NCI-H1105 treated with DMSO at 0.1 percent for 48 hours (cell line): Measurements from ENCODE around the gene SRM.
"Not testable (repeated sequence)": the region's sequence is repeated elsewhere in the genome, so short reads cannot be mapped to it uniquely, and the experiment has no call there.

Experiments
- DNase-seq: peaks from one replicate; lab custom pipeline; 2025; lab: John Stamatoyannopoulos, UW

Gene SRM

DNA sequence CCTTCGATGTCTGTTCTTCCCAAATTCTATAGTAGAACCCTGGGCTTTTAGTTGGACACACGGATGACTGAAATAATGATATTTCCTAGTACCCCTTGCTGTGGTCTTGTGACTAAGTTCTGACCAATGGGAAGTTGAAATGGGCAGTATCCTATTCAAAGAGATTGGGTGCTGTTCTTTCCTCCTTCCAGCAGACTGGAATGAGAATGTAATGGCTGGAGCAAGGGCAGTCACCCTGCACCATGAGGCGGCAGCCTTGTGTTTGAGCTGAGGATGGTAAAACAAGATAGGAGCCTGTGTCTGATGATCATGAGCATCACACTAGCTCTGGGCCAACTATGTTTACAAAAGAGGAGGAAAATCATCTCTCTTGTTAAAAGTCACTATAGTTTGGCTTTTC lies 5.1 kb upstream of the SRM start:
- DNase-seq: no peak

DNA sequence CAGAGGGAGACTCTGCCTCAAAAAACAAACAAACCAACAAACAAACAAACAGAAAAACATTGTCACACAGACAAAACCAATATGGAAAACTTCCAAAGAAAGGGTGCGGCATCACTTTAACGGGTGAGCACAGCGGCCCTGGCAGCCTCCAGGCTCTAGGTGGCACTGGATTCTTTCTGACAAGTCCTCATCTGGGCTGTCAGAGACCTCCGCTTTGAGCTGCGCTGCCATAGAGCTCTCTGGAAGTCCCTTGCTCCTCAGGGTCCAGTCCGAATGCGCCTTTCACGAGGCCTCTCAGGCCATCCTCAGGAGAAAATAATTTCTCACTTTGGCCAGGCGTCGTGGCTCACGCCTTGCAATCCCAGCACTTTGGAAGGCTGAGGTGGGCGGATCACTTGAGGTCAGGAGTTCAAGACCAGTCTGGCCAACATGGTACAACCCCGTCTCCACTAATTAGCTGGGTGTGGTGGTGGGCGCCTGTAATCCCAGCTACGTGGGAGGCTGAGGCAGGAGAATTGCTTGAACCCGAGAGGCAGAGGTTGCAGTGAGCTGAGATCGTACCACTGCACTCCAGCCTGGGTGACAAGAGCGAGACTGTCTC lies 4.2 kb upstream of the SRM start:
- DNase-seq: not testable (repeated sequence)

DNA sequence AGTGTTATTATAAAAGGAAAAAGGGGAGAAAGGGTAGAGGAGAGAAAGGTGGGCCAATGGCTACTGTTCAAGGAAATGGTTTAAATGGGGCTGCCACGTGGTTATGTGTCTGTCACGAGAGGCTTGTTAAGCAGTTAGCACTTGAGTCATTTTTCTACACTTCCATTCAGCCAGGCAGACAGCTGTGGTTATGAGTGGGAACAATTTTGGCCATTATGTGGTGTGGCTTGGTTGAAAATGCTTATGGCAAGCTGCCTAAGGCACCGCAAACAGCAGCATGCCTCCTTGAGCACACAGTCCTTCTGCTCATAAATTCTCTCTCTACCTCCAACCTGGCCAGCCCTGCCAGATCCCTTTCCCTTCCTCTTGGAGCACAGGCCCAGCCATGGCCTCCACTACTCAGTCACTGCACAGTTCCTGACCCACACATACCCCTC lies 3.2 kb upstream of the SRM start:
- peak; percentile 74 for DNase-seq

DNA sequence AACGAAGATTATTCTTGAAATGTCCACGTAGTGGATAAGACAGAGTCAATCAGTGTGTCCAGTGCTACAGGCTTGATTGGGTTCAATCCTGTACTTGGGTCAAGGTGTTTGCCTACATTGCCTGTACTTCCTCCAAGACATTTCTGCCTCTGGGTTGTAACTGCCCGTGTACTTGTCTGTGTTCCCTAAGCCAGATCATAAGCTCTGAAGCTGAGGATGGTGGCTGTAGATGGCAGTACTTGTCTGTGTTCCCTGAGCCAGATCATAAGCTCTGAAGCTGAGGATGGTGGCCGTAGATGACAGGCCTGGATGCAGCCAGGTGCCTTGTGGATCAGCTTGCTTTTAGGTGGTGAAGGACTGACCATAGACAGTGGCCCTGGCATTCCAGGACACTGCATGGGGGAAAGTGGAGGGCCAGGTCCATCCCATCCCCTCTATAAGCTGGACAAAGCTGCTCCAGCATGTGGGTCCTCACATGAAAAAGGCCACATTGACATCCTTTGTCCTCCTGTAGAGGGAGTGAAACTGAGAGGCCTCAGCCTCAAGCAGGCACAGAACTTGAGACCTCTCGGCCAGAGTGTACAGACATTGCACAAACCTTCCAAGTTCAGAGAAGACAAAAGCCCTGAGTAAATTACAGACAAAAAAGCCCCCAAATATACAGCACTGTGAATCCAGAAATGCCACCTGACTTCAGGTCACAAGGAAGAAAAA lies 2.0 kb upstream of the SRM start:
- no peak for DNase-seq

DNA sequence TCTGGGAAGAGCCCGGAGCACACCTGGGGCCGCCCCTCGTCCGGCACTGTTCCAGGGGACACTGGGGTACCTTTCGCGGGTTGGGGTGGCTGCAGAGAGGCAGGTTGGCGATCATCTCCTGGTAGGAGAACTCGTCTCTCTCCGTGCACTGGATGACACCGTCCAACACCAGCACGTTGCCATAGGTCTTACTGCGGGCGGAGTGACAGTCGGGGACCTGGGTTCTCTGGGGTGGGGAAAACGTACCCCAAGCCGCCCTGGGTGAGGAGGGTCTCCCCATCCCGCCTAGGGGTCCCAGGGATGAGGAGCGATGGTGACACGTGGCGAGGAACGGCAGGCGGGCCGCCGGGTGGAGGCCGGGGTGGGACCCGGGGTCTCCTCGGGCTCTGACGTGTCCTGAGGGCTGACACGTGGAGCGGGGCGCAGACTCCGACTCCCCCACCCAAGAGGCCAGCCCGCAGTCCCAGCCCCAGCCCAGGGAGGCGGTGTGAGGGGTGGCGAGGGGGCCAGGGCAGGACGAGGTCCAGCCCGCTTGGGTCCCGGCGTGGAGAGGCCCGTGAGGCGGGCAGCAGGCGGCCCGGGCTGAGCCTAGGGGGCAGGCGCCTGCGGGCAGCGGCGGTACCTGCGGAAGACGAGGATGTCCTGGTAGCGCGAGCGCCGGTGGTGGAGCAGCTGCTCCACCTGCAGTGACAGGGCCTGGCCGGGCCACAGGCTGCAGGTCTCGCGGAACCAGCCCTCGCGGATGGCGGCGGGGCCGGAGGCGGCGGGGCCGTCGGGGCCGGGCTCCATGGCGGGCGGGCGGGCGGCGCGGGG lies 457 bp downstream of the SRM start:
- peak; percentile 61 for DNase-seq

DNA sequence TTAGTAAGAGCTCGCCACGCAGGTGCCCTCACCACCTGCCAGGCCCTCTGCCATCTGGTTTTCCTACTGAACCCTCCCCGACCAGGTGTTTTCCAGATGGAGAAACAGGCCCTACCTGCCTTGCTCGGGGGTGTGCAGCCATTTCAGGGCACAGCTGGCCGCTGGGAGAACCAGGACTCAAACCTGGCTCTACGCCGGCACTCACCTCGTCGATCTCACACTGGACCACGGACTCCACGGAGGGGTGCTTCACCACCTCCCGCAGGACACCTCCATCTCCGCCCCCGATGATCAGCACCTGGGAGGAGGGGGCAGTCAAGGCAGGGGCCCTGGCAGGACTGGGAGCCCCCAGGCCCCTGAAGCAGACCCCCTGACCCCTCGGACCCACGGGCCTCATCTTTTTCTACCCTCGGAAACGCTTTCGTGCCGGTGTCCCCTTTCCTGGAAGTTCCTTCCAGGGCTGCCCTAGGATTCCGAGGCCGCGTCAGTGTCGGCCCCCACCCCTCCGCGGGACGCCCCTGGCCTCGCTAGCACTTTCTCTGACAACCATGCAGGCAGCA lies 1.1 kb downstream of the SRM start:
- DNase-seq: peak; percentile 86

DNA sequence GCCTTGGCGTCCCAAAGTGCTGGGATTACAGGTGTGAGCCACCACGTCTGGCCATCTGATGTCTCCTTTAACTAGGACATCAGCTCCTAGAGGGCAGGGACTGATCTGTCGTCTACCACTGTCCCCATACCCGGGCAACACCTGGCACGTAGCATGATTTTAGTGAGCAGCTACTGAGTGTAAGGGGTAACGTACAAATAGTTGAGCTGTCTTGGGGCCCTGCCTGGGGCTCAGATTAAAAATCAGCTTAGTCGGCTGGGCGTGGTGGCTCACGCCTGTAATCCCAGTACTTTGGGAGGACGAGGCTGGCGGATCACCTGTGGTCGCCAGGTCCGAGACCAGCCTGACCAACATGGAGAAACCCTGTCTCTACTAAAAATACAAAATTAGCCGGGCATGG lies 1.8 kb downstream of the SRM start:
- DNase-seq: no peak

DNA sequence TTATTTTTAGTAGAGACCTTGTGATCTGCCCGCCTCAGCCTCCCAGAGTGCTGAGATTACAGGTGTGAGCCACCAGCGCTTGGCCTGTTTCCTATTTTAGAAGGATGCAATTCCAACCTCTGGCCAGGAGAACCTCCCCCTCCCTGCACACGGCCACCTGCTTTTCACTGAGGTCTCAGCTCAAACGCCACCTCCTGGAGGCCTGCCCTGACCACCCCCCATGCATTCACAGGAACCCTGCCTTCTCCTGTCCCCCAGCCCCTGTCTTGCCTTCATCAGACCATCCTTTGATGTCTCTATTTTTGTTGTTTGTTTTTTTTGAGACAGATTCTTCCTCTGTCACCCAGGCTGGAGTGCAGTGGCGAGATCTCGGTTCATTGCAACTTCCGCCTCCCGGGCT lies 2.3 kb downstream of the SRM start:
- DNase-seq: no peak

DNA sequence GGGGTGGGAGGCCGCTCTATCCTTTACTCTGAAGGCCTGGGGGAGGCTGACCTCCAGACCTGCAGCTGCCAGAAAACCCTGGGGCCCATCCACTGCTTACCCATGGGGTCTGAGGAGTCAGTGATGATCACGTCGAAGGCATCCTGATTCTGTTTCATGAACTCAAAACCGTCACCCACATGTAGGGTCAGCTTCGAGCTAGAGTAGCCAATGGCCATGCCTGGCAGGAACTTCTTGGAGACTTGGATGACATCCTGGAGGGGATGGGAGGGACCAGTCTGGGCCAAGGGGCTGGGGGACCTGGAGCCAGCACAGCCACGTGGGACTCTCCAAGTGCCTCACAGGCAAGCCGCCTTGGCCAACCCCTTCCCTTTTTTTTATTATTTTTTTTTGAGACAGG lies 3.3 kb downstream of the SRM start:
- no peak for DNase-seq

DNA sequence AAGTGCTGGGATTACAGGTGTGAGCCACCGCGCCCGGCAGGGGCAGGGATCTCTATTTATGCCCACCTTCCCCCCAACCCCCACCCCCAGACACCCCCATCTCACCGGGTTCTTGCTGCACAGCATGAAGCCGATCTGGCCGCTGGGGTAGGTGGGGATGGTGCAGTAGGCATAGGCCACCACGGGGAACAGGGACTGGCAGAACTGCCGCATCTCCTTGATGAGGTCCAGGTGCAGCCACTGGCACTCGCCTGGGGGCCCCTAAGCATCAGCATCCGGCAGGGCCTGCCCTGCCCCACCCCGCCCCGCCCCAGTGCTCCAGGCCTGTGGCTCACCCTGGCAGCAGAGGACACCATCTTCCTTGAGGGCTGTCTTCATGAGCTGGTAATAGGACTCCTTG lies 4.1 kb downstream of the SRM start:
- no peak for DNase-seq

DNA sequence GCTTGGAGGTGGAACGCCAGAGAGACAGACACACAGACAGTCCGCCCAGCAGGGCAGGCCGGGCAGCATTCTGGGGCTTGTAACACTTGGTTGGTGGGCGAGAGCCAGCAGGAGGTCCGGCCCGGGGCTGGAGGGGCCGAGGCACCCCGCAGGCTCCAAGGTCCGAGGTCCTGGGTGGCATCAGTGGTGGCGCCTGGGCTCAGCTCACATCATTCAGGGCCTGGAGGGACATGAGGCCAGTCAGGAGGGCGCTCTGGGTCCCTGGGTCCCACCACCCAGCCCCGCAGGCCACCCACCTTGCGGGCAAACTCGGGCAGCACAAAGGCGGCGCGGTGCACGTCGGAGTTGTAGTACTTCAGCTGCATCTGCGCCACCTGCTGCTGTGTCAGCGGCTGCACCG lies 5.2 kb downstream of the SRM start:
- DNase-seq: no peak

DNA sequence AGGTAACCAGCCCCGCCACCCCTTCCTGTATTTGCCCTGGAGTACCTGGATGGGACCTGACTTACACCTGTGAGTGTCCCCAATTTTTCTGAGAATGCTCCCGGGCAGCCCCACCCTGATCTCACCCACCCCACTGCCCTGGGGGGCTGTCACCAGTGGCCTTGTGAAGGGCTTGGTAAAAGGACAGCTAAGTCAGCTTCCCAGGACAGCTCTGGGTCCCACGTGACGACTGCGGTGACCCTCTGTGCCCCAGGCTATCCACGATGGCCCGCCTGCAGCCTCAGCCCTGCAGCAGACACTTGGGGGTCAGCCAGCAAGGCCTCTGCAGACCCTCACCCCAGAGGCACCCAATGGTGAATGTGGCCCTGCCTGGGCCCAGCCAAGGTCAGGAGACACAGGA lies 5.6 kb downstream of the SRM start:
- DNase-seq: no peak

DNA sequence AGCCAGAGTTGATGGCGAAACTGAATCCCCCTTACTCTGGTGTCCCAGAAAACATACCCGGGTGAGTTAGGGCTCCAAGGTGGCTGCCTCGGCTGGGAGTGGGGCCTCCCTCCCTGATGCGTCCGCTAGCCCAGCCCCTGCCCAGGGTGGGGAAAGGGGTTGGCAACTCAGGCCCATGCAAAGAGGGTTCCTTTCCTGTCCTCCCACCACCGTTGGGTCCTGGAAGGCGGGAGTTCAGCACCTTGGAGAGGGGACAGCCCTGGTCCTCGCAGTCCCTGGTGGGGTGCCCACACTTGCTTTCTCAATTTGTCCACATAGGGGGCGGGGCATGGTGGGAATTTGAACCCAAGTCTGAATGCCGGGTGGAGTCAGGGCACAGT lies 6.1 kb downstream of the SRM start:
- DNase-seq: no peak

DNA sequence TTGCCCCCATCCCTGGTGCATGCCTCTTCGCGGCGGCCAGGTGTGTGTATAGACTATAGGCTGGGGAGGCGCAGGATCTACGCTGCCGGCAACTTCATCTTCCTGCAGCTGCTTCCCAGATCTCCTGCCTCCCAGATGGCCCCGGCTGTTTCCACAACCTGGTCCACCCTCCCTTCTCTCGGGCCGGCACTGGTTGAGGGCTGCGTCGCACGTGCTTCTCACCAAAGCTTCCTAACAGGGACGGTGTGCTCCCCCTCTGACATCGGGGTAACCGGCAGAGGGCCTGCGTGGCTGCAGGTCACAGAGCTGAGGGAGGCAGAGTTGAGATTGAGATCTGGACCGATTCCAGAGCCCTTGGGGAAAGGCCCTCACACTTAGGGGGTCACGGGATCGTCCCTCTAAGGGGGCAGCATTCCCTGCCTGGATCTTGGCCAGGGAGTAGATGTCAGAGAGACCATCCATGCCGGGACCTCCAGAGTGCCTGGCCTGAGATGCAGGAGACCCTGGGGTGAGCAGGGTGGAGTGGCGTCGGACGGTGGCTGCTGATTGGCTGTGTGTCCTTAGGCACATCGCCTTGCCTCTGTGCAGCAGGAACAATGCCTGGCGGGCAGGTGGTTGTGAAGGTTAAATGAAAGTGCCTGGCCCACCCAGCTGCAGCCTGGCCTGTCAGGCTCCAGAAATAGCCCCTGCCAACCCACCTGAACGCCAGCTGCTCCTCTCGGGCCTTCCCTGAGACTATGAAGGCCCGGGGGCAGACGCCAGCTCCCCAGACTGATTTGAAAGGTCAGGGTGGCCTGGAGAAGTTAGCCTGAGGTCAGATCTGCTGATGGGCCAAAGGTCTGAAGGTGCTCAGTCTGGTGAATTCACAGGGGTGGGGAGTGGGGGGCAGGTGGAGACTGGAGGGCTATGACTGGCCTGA lies 6.7 kb downstream of the SRM start:
- DNase-seq: peak; percentile 88

DNA sequence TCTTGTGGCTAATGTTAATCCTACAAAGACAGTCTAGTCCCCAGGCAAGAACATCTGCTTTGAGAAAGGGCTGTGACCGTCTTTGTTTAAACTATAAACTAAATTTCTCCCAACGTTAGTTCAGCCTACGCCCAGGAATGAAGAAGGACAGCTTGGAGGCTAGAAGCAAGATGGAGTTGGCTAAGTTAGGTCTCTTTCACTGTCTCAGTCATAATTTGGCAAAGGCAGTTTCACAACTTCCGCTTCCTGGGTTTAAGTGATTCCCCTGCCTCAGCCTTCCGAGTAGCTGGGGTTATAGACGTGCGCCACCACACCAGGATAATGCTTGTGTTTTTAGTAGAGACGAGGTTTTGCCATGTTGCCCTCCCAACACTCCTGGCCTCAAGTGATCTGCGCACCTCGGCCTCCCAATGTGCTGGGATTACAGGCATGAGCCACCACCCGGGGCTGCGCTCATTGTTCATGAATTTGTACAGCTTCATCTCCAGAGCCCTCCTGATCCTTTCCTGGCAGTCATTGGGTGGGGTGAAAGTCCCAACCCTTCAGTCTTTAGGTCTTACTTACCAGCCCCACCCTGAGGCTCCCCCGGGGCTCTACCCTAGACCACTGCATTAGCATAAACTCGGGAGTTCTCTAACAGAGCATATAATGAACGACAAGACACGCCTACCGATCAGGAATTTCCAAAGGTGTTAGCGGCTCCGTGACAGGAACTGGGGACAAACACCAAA lies 7.9 kb downstream of the SRM start:
- no peak for DNase-seq

DNA sequence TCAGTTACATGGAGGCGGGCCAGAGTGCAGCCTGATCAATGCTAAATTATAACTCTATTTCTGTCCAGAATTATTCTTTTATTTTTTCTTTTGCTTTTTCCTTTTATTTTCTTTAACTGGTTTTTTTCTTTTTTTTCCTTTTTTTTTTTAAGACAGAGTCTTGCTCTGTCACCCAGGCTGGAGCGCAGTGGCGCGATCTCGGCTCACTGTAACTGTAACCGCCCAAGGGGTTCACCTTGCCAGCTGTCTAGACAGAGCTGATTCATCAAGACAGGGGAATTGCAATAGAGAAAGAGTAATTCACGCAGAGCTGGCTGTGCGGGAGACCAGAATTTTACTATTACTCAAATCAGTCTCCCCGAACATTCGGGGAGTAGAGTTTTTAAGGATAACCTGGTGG lies 8.7 kb downstream of the SRM start:
- DNase-seq: not testable (repeated sequence)

DNA sequence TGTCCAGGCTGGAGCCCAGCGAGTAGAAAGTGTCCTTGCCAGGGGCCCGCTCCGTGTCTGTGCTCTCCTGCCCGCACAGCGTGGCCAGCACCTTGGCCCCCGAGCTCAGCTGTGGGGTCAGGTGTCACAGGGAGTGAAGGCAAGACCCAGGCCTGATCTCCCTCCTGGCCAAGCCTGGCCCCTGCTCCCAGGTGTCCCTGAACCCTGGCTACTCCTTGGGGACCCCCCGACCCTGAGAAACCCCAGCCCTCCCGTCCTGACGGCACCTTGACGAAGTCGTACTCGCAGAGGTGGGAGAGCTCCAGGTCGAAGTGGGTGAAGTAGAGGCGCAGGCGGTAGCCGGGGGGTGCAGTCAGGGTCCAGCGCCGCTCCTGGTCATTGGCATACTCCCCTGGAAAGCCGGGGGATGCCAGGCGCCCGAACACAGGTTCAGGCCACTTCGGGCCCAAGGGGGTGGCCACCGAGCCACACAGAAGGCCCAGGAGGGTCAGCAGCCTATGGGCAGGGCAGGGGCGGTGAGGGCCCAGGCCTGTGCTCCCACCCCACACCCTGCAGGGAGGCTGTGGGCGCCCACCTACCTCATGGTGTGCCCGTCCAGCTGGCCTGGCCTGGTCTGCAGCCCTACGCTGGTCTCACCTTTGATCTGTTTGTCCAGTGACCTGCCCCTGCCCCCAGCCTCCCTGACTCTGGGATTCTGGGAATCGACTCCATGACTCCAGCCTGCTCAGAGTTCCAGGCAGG lies 13.0 kb downstream of the SRM start, which contains the start of gene MASP2:
Gene MASP2, minus strand, starts transcription at position 615 of the 741 bp plus-strand sequence. Its CDS starts 32 bp downstream, at position 583.
- DNase-seq: no peak

DNA sequence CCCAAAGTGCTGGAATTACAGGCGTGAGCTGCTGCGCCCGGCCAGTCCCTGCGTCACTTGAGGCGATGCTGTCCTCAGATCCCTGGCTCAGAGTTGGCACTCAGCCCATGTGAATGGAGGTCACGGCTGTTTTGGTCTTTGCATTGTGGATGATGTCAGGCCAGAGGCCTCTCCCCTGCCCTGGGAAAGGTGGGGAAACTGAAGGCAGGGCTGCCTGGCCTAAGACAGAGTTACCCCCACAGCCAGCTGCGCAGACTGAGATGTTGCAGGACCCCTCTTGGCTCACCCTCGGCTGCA lies 13.6 kb downstream of the SRM start:
- DNase-seq: no peak

DNA sequence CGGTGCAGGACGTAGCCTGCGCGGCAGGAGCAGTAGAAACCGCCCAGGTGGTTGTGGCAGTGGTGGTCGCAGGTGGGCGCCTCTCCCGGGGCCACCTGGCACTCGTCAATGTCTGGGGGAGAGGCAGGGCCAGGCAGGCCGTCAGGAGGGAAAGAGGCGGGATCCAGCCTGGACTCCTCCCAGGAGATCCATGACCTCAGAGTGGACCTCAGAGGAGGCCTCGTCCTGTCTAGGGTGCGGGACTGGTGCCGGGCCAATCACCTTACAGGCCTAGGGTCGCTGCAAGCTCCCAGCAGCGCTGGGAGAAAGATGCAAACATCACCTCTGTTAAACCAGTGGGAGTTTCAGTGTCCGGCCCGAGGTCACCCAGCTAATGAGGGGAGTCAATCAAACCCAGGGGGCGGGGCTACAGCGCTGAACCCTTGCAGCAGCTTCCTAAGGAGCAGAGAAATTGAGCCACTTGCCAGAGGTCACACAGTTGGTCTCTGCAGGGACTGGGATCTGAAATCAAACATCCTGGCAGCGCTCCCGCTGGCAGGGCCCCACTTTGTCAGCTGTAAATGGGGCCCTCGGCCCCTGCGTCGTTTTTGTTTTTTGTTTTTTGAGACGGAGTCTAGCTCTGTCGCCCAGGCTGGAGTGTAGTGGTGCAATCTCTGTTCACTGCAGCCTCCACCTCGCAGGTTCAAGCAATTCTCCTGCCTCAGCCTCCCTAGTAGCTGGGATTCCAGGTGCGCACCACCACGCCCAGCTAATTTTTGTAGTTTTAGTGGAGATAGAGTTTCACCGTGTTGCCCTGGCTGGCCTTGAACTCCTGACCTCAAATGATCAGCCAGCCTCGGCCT lies 14.2 kb downstream of the SRM start:
- DNase-seq: no peak
